CD4-positive, alpha-beta T cell treated with Interleukin-2 at 100 ng/mL for 4 hours (primary cell): Measurements from ENCODE around the gene TMEM131.

ENCODE experiments used
- DNase-seq: peaks from one replicate; pipeline ENCODE4 v3.0.0-alpha.2; 2020; ENCODE audit warnings: low spot score

TMEM131 gene

DNA sequence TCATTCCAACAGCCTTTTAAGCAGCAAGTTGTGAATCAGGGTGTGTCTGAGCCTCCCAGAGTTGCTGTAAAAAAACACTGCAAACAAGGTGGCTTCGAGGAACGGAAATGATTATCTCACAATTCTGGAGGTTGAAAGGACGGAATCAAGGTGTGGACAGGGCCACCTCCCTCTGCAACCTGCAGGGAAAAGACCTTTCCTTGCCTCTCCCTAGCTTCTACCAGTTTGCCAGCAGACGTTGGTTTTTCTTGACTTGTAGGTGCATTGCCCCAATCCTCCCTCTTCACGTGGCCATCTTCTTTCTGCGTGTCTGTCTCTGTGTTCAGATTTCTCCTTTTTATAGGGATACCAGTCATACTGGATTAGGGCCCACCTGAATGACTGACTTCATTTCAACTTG is 24.8 kb upstream of the TMEM131 start:
- no peak for DNase-seq

DNA sequence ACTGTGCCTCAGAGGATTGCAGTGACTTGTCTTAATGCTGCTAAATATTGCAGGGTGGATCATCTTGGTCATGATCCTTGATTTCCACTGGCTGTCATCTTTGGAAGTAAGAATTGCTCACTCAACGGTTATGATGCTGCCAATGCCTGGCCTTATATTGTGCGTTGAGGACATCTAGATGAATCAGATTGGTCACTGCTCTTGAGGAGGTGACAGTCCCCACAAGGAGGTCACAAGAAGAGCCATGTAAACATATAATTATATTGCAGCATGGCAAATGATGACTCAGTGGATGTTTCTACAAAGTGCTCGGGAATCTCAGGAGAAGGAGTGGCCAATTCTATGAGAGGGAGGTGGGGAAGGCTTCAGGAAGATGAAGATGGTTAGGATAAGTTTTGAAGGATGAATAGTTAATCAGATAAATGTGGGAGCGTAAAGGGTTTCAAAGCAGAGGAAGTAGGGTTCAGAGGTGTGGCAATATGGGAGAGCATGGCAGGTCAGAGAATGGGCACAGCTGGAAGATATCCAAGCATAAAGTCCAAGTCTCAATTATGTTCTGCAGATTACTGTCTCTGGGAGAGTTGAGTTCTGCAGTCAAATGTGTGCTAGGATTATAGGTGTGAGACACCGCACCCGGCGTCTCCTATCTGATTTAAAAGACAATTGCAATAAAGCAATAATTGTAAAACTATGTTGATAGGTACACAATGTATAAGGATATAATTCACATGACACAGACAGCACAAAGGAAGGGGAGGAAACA is 21.3 kb upstream of the TMEM131 start:
- DNase-seq, result no peak

DNA sequence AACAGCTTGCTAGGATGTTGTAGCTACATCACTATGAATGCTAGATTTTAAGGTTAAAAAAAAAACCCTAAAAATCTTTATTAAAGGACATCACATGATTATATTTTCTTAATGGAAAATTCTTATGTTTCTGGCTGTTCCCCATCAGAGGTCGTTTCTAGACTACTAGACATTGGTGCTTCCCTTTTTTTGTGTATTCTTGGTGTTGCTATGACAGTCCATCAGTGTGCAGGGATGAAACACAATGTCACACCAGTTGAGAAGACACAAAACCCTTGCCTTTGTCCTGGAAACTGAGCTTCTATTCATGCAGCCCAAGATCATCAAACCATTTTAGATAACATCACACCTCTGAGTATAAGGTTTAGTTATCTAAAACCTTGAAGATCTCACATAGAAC is 19.9 kb upstream of the TMEM131 start:
- DNase-seq, result no peak

DNA sequence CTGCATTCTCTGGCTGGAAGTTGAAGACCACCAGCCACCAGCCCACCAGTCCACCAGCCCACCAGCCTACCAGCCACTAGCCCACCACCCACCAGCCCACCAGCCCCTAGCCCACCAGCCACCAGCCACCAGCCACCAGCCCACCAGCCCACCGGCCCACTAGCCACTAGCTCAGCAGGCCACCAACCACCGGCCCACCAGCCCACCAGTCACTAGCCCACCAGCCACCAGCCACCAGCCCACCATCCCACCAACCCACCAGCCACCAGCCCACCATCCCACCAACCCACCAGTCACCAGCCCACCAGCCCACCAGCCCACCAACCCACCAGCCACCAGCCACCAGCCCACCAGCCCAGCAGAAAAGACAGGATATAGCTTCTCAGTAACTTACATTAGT is 18.6 kb upstream of the TMEM131 start:
- no peak for DNase-seq

DNA sequence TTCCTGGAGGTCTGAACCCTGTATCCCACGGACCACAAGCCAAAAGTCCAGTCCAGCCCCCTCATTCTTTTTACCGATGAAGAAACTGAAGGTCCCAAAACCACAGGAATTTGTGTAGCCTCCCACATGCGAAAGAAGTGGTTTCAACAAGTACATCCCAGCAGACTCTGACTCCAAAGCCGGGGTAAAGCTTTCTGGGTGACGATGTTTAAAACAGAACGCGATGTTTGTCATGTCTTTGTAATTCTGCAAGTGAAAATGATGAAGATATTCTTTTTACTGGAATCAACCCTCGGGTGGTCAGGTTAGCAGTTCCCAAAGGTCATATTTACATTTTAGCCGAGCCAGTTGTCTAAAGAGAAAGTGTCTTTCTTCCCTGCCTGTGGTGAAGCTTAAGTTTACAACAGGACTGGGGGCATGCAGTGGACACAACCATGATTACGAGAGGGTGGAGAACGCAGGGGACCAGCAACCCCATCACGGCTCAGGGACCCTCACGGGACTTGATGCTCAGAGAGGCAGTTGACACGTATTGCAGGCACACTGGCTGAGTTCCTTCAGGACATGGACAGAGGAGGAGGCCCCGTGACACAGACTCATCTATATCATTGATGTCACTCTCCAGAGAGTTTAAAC is 17.8 kb upstream of the TMEM131 start:
- no peak for DNase-seq

DNA sequence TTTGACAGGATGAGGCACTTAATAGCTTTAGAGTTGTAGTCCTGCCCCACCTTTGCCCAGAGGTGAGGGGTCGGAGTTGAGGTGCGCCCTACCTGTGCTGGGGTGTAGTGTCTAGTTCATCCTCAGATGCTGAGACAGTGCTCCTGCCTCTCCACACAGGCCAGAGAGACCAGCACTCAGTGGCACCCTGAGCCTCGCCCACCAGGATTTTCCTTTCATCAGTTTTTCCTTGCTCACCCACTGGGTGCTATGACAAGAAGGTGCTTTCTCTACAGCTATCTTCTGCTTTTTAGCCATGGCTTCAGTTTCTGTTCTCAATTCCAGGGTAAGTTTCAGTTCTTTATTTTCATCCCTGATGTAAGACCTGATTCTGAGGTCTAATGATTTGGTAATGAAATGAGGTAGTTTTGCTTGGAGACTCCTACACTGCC is 16.8 kb upstream of the TMEM131 start:
- peak; percentile 8 for DNase-seq

DNA sequence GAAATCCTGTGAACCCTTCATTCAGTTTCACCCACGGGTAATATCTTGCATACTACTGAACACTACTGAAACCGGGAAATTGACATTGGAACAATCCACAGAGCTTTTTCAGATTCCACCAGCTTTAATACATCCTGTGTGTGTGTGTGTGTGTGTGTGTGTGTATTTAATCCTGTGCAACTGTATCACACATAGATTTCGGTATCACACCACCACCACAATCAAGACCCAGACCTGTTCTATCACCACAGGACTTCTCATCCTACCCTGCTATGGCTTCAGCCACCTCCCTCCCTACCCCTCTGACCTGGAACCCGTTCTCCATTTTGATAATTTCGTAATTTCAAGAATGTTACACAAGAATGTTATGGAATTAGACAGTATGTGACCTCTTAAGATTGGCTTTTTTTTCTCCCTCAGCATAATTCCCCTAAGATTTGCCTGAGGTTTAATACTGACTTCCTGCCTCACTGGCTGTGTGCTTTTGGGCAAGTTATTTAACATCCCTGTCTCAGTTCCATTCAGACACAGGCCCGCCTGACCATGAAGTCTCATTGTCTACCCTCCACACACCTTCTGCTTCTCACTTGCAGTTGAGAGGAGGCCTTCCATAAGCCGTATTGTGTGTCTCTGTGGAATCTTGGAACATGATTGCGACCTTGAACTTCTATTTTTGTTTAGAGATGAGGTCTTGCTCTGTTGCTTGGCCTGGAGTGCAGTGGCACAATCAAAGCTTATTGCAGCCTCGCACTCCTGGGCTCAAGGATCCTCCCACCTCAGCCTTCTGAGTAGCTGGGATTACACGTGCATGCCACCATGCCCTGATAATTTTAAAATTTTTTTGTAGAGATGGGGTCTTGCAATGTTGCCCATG is 14.4 kb upstream of the TMEM131 start:
- DNase-seq, result no peak

DNA sequence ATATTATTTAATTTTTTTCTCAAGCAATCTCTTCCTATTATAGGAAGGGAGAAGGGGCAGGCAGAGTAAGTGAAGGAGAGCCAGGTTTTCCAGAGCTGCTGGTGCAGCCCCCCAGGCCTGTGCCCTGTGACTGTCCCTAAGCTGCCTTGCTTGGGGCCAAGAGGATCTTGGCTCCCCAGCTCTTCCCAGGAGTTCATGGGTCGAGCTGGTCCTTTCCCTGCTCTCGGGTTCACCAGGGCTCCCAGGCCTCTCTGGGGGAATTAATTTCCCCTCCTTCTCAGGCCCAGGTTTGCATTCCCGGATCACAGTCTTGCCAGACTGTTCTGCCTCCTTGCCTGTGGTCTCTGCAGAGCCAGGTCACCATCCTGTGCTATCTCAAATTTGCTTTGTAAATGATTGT is 12.7 kb upstream of the TMEM131 start:
- DNase-seq, result no peak

DNA sequence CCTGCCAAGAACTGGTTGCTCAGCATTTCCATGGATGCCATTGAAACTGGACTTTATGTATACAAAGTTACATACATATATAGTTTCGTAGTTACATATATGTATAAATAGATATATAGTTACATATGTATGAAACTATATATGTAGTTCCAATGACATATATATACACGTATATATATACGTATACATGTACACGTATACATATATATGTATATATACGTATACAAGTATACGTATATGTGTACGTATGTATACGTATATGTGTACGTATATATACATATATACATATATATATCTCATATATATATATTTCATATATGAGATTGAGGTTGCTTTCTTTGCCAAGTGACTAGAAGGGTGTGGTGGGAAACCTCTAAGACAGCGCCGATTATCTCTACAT is 10.6 kb upstream of the TMEM131 start:
- no peak for DNase-seq

DNA sequence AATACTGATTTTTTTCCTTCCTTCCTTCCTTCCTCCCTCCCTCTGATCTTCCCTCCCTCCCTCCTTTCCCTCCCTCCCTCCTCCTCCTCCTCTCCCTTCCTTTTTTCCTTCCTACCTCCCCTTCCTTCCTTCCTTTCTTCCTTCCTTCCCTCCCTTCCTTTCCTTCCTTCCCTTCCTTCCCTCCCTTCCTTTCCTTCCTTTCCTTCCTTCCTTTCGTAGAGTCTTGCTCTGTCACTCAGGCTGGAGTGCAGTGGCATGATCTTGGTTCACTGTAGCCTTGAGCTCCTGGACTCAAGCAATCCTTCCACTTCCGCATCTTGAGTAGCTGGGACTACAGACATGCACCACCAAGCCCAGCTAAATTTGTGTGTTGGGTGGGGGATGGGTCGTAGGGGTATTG is 8.9 kb upstream of the TMEM131 start:
- DNase-seq, result no peak

DNA sequence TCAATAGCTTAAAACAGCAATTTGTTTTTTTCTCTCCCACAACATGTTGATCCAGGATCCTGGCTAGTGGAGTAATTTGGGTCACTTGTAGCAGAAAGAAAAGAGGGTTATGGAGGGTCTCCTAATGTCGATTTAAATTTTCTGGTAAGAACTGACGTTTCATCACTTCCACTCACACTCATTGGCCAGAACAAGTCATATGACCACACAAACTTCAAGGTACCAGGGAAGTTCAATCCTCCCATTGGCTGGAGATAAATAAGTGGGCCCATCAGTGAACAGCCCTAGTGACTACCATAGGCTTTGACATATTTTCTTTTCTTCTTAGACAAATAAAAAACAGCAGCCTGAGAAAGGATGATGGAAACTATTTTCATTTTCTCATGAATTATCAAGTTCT is 8.3 kb upstream of the TMEM131 start:
- DNase-seq, result no peak

DNA sequence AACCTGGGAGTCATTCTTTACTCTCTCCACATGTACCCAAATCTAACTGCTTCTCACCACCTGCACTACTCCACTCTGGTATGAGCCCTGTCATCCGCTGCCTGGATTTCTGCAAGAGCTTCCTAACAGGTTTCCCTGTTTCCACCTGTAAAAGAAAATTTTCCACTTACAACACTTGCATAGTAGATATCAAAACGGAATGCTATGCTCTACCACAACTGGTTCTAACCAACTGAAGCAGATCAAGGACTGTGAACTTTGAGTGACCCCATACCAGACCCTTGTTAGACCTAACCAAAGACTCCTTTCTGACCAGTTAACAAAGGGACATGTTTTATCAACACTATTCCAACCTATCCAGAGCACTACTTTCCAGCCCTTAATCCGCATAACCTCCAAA is 3.8 kb upstream of the TMEM131 start:
- no peak for DNase-seq

DNA sequence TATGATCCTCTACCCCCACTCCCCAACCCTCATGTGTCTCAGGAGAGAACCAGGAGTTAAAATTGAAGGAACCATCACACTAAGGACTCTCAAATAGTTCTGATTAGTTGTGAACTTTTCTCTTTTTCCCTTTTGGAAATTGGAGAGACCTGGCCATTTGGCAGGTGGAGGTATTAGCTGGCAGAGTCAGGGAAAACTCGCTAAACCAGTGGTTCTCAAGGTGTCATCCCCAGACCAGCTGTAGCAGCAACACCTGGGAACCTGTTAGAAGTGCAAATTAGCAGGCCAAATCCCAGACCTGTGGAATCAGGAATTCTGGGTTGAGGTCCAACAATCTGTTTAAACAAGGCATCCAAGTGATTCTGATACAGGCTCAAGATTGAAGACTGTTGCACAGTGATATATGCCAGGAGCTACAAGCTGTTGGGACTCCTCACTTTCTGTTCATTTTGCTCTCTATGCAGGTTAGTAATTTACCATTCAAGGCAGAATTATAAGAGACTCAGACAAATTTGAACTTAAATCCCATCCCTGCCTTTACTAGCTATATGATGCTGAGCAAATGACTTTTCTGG is 2.8 kb upstream of the TMEM131 start:
- no peak for DNase-seq

DNA sequence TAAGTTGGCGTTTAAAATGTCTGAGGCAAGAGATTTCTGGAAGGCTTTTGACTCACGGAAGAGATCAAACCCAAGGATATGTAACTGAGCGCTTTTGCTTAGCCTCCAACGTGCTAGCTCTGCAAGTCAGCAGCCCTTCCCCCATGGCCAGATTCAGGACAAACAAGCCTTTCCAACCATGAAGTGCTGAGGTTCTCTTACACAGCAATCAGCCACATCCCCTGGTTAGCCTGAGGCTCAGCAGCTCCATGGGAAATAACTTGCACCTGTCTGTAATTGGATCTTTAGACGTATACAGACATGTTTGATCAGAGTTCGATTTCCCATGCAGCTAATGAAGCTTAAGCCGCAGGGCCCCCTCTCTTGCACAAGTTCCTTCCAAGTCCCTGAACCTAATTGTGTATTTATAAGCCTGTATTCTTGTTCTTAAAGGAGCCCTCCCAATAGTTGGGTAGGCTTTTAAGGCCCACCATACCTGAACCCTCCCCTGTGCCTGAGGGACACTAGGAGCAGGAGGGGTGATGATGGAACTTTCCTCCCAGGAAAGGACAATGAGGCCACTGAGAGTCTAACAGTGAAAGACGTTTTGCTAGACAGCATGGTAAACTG is 2.1 kb upstream of the TMEM131 start:
- DNase-seq, result no peak

DNA sequence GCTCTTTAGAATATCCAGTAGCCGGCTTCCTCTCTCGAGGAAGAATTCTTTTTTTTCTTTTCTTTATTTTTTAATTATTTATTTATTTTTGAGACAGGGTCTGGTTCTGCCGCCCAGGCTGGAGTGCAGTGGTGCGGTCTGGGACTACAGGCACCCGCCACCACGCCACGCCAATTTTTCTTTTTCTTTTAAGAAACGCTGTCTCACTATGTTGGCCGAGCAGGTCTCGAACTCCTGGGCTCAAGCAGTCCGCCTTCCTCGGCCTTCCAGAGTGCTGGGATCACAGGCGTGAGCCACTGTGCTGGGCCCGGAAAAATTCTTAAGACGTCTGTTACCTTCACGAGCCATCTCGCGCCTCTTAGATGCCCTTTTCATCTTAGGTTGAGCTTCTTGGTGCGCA is 931 bp upstream of the TMEM131 start:
- DNase-seq, result no peak

DNA sequence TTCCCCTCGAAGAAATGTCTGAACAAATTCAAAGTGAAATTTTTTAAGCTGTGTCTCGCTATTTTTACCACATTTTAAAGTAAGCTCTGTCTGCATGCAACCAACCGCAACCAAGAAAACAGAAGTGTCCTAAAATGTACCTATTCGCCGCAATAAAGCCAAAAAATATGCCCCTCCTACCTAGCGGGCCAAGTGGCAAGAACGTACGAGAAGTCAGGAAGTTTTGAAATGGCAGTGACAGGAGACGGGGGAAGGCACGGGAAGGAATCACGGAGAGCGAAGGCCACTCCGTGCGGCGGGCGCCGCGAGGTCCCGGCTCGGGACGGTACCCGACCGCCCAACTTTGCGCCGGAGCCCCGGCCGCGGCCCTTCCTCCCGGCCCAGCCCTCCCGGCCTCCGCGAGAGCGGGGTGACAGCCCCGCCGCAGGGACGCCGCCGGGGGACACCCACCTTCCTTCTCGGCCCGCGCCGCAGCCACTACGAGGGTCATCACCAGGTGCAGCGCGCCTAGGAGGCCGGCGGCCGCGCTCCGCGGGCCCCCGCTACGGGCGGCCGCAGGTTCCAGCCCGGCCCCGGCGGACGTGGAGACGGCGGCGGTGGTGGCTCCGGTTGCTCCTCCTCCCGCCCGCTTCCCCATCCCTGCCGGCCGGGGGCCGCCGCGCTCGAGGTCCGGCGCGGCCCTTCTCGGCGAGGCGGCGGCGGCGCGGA is 568 bp downstream of the TMEM131 start:
- DNase-seq, result peak; percentile 45

DNA sequence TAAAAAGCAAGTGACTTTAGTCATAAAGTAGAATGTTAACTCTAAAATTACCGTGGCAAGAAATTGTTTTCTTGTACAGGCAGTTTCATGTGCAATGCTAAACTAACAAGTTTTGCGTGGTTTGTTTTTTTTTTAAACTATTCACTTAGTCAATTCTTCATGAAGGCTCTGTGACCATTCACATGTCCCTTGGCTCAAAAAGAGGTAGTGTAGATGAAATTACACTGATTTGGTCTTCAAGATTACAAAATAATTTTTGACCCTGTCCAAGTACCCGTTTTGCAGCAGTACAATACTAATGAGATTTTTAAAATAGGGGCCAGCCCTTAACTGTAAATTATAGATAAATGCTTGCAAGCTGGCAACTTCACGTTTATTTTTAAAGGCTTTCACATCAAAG is 1.3 kb downstream of the TMEM131 start:
- DNase-seq, result no peak

DNA sequence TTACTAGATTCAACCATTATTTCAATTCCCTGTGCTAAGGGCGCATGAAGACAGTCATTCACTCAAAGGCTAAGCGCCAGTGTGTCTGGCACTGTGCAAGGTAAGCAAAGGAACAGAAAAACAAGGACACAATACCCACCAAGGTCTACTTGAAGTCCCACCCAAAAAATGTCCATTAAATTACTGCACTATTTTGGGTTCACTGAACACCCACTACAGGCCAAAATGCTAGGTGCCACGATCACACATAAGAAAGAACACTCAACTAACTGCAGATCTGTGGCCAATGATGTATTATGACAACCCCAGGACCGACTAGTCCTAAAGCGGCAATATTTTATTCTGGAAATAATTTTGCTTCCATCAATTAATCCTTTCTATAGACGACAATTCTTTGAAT is 1.8 kb downstream of the TMEM131 start:
- DNase-seq, result no peak

DNA sequence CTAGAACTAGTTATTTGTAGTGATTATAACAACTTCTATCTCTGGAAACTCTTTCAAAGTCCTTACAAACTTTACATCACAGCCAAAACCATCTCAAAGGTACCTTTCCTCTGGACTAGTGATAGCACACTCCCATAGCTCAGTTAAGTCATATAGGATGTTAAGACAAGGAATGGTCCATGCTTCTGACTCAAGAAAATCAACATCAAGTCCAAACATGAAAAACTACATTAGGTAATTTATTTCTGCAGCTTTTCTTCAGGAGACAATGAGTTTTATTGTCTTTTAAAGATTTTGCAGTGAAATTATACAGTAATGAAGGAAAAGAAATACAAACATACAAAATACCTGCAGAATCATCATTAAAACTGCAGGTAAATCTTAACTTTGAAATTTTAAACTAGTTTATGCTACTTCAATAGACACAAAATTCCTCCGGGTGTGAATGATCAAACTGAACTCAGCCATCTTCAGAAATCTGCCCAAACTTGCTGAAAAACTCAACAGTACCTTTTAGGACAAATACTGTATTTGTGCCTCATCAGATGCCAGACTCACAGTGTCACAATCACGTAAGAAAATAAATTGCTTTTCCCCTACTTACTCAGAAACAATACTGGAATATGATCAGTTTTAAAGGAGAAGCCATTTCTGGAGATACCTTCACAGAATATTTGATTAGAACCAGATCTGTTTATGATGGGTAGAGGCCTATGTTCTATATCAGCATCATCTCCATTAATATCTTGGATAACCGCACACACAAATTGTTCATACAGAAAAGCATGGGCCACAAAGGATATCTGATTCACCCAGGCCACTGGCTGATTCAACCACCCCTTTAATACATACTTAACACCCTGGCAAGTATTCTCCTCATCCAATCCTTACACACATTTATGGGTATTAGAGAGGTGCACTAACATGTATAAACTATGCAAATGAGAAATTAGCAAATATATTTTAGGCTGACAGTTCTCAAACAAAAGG is 2.6 kb downstream of the TMEM131 start:
- no peak for DNase-seq
